ENCODE data around the gene GMCL2.

Gene GMCL2

DNA sequence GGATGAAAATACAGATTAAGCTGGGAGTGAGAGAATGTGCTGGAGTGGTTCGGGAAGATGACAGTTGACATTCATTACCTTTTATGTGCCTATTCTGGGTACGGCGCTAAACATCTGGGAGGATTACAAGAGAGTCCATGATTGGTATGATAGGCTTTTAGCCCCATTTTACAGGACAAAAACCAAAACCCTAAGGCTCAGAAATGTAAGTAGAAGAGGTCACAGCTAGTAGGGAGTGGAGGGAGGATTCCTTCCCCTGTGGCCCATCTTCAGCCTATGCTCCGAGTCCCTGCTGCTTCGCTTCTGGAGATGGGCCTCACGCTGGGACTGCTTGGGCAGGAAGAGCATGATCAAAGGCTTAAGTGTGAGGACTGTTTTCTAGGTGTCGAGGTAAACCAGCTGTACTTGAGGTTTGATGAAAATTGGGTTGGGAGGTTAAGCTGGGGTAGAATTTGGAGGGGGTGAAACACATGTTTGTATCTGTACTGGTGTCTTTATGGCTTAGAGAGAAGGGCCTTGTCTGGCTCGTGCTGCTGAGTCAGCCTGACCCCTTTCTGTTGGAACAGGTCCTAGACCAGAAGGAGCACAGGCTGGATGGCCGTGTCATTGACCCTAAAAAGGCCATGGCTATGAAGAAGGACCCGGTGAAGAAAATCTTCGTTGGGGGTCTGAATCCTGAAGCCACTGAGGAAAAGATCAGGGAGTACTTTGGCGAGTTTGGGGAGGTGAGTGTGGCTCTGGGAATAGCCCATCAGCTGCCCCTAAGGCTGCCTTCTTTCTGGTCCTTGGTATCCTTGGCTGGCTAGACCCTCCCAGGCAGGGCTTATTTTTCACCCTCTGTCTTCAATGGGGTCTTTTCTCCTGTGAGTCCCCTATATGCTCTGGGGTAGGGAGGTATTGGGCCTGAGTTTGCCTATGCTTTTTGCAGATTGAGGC, 19.3 kb upstream of the GMCL2 start:
- no peaks in the 10 kb centered on the region for H3K27me3 ChIP-seq (ENCODE audit: control insufficient read depth, low read length)
- peak overlapping the region; percentile 90 for H3K4me2 ChIP-seq (ENCODE audit: low read length)
- H4K20me1 ChIP-seq (ENCODE audit: control insufficient read depth, insufficient read depth, low read depth, low read length) = peaks cover 42% of the 10 kb centered on the region
- peaks cover 70% of the 10 kb centered on the region for H3K79me2 ChIP-seq (ENCODE audit: control insufficient read depth, low read length)
- H3K4me1 ChIP-seq (ENCODE audit: control insufficient read depth, low read length) = peaks cover 26% of the 10 kb centered on the region
- TF ChIP-seq, protein P1, sequence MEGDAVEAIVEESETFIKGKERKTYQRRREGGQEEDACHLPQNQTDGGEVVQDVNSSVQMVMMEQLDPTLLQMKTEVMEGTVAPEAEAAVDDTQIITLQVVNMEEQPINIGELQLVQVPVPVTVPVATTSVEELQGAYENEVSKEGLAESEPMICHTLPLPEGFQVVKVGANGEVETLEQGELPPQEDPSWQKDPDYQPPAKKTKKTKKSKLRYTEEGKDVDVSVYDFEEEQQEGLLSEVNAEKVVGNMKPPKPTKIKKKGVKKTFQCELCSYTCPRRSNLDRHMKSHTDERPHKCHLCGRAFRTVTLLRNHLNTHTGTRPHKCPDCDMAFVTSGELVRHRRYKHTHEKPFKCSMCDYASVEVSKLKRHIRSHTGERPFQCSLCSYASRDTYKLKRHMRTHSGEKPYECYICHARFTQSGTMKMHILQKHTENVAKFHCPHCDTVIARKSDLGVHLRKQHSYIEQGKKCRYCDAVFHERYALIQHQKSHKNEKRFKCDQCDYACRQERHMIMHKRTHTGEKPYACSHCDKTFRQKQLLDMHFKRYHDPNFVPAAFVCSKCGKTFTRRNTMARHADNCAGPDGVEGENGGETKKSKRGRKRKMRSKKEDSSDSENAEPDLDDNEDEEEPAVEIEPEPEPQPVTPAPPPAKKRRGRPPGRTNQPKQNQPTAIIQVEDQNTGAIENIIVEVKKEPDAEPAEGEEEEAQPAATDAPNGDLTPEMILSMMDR (IDR thresholded peaks at IDR 0.05; ENCODE audit: low read depth, low read length, poor library complexity, severe bottlenecking) = no peak
- TF ChIP-seq EZH2phosphoT487 (IDR thresholded peaks at IDR 0.05; ENCODE audit: borderline replicate concordance, low read length) = no peak
- H3K27ac ChIP-seq (ENCODE audit: low read depth, low read length) = peak overlapping the region; percentile 71
- no peaks in the 10 kb centered on the region for H3K9me3 ChIP-seq (ENCODE audit: control insufficient read depth, insufficient read depth, low read length)
- peaks cover 61% of the 10 kb centered on the region for H3F3A ChIP-seq (ENCODE audit: control insufficient read depth, insufficient read depth)
- no peaks in the 10 kb centered on the region for H3K9me2 ChIP-seq (replicated peaks; ENCODE audit: control insufficient read depth, low read length)
- peak overlapping the region; percentile 90 for H3K4me3 ChIP-seq (ENCODE audit: low read length)
- peaks cover 68% of the 10 kb centered on the region for H3K36me3 ChIP-seq (ENCODE audit: control insufficient read depth, low read length)

DNA sequence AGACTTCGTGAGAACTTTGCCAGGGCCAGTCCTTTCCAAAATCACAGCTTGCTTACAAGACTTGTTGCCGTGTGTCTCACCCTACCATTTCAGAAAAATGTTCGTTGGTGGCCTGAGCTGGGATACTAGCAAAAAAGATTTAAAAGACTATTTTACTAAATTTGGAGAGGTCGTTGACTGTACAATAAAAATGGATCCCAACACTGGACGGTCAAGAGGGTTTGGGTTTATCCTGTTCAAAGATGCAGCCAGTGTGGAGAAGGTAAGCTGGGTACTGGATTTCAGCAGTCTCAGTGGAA, 18.5 kb upstream of the GMCL2 start:
- H4K20me1 ChIP-seq (ENCODE audit: control insufficient read depth, insufficient read depth, low read depth, low read length) = peaks cover 42% of the 10 kb centered on the region
- H3K79me2 ChIP-seq (ENCODE audit: control insufficient read depth, low read length) = peaks cover 70% of the 10 kb centered on the region
- no peaks in the 10 kb centered on the region for H3K9me2 ChIP-seq (replicated peaks; ENCODE audit: control insufficient read depth, low read length)
- H3K4me3 ChIP-seq (ENCODE audit: low read length) = peak overlapping the region; percentile 90
- H3F3A ChIP-seq (ENCODE audit: control insufficient read depth, insufficient read depth) = peaks cover 54% of the 10 kb centered on the region
- no peaks in the 10 kb centered on the region for H3K9me3 ChIP-seq (ENCODE audit: control insufficient read depth, insufficient read depth, low read length)
- peaks cover 60% of the 10 kb centered on the region for H3K36me3 ChIP-seq (ENCODE audit: control insufficient read depth, low read length)
- TF ChIP-seq, protein P1 (IDR thresholded peaks at IDR 0.05; ENCODE audit: low read depth, low read length, poor library complexity, severe bottlenecking) = no peak
- no peak for TF ChIP-seq EZH2phosphoT487 (IDR thresholded peaks at IDR 0.05; ENCODE audit: borderline replicate concordance, low read length)
- peak overlapping the region; percentile 71 for H3K27ac ChIP-seq (ENCODE audit: low read depth, low read length)
- peaks cover 26% of the 10 kb centered on the region for H3K4me1 ChIP-seq (ENCODE audit: control insufficient read depth, low read length)
- H3K27me3 ChIP-seq (ENCODE audit: control insufficient read depth, low read length) = no peaks in the 10 kb centered on the region
- peak overlapping the region; percentile 90 for H3K4me2 ChIP-seq (ENCODE audit: low read length)

DNA sequence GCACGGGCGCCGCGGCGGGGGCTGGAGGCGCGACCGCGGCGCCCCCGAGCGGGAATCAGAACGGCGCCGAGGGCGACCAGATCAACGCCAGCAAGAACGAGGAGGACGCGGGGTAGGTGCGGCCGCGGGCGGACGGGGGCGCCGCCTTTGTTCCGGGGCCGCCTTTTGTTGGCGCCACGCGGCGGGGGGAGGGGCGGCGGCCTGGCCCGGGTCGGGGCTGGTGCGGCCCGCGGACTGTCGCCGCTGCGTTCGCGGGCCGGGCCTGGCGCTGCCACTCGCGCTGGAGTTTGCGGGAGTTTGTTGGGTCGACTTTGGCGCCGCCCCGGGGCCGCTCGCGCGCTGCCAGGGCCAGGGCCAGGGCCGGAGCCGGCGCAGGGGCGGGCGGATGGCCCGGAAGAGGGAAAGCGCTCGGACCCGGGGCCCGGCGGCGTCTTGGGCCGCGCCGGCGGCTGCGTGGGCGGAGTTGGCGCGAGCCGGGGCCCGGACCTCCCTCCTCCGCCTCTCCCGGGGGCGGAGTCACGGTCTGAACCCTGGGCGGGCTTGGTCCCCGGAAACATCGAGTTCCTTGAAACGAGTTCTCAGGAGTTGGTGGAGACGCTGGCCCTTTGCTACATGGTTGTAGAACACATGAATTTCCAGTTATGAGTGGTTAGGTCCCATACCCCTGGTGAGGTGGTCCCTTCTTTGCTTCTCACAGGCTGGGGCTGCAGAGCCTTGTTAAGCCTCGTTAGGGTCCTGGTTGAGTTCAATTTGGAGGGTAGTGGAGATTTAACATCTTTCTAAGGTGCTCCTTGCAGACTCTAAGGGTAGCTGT, 18.0 kb upstream of the GMCL2 start:
- H3K27me3 ChIP-seq (ENCODE audit: control insufficient read depth, low read length) = no peaks in the 10 kb centered on the region
- H3K79me2 ChIP-seq (ENCODE audit: control insufficient read depth, low read length) = peaks cover 70% of the 10 kb centered on the region
- TF ChIP-seq, protein P1 (IDR thresholded peaks at IDR 0.05; ENCODE audit: low read depth, low read length, poor library complexity, severe bottlenecking) = no peak
- no peak for TF ChIP-seq EZH2phosphoT487 (IDR thresholded peaks at IDR 0.05; ENCODE audit: borderline replicate concordance, low read length)
- peak overlapping the region; percentile 90 for H3K4me3 ChIP-seq (ENCODE audit: low read length)
- H3K27ac ChIP-seq (ENCODE audit: low read depth, low read length) = peak overlapping the region; percentile 71
- peaks cover 55% of the 10 kb centered on the region for H3K36me3 ChIP-seq (ENCODE audit: control insufficient read depth, low read length)
- H3K9me2 ChIP-seq (replicated peaks; ENCODE audit: control insufficient read depth, low read length) = no peaks in the 10 kb centered on the region
- H3K4me2 ChIP-seq (ENCODE audit: low read length) = peak overlapping the region; percentile 90
- H3F3A ChIP-seq (ENCODE audit: control insufficient read depth, insufficient read depth) = peaks cover 48% of the 10 kb centered on the region
- no peaks in the 10 kb centered on the region for H3K9me3 ChIP-seq (ENCODE audit: control insufficient read depth, insufficient read depth, low read length)
- peaks cover 42% of the 10 kb centered on the region for H4K20me1 ChIP-seq (ENCODE audit: control insufficient read depth, insufficient read depth, low read depth, low read length)
- peaks cover 26% of the 10 kb centered on the region for H3K4me1 ChIP-seq (ENCODE audit: control insufficient read depth, low read length)
